Adrenal gland (tissue), 12 donors: ENCODE data around the gene CELF2. TPM values are rescaled to one million over a fixed set of nuclear protein-coding genes. Genes with fewer than 3 reads are reported as not detected.

Source experiments
- DNase-seq, 7 donors: peaks; one replicate each; pipeline ENCODE4 v3.0.0-alpha.2; 2019 to 2020
- H3K27ac ChIP-seq, 5 donors: fragments of 200-600 bp; sonication (generic) in 4 of 5; 1 replicate in 3 of 5; 2 replicates in 2 of 5; pipeline versions ENCODE4 v1.5.1 to v1.8.0; 2016 to 2020; ENCODE audit warnings: mild to moderate bottlenecking in 1 of 5
- H3K27me3 ChIP-seq: fragments of 200-600 bp; 2 replicates; pipeline ENCODE4 v1.8.0; 2021
- H3K36me3 ChIP-seq, 2 donors: fragments of 200-600 bp; replicated peaks in 1 of 2; 1 replicate in 1 of 2; 2 replicates in 1 of 2; pipeline versions ENCODE4 v1.5.1 to v1.8.0; 2018 to 2022
- H3K4me1 ChIP-seq, 2 donors: fragments of 200-600 bp; replicated peaks in 1 of 2; 1 replicate in 1 of 2; 2 replicates in 1 of 2; pipeline versions ENCODE4 v1.5.1 to v1.8.0; 2018 to 2021
- H3K4me3 ChIP-seq, 4 donors: fragments of 200-600 bp; sonication (generic) in 3 of 4; one replicate each; pipeline ENCODE4 v1.5.1; 2016 to 2018
- H3K9me3 ChIP-seq, 3 donors: fragments of 200-600 bp; sonication (generic) in 1 of 3; replicated peaks in 1 of 3; 1 replicate in 2 of 3; 2 replicates in 1 of 3; pipeline versions ENCODE4 v1.5.1 to v1.8.0; 2016 to 2021
- CTCF ChIP-seq, 6 experiments: fragments of 450-650 bp in 4 of 6; fragments of 200-600 bp in 2 of 6; sonication (generic) in 1 of 6; IDR thresholded peaks; 1 replicate in 5 of 6; 2 replicates in 1 of 6; pipeline versions ENCODE4 v1.5.1 to v1.8.0; 2016 to 2021; ENCODE audit warnings: antibody characterized with exemption in 6 of 6, mild to moderate bottlenecking in 2 of 6, moderate library complexity in 1 of 6
- POLR2A ChIP-seq, 2 donors: fragments of 450-650 bp; IDR thresholded peaks; one replicate each; pipeline ENCODE4 v1.6.1; 2017; ENCODE audit warnings: antibody characterized with exemption in 2 of 2, mild to moderate bottlenecking in 2 of 2, moderate library complexity in 1 of 2
- WGBS, 4 donors: extraction: QIAGEN DNeasy Blood & Tissue Kit in 2 of 4; methylation state at CpG; one replicate each; pipeline versions ENCODE4 v1.1.5 to v1.1.7; 2013 to 2017; 5-methylcytosine and 5-hydroxymethylcytosine counted together
- intact Hi-C, 2 donors: fragments of 100-400 bp; cut with DNase I; formaldehyde crosslinking; loops; one replicate each; pipeline versions ENCODE4 v1.14.1 to v1.15.0; 2022 to 2023
- polyA plus RNA-seq, 3 donors: library from polyadenylated mRNA; stranded (reverse); fragments of 200-250 nt in 2 of 3; fragments of 350-450 nt in 1 of 3; fragmentation: Illumina TruSeq in 1 of 3; extraction: RNeasy Lipid Tissue Mini Kit (QIAGEN cat#74804) in 1 of 3; gene quantifications; one replicate each; pipeline ENCODE4 v1.2.3, GENCODE V29; 2013 to 2014
- total RNA-seq, 9 donors: library from RNA; depleted of rRNA in 4 of 9; stranded (reverse); fragments of >200 nt in 4 of 9; fragments of 120-200 nt in 1 of 9; fragmentation: NEBNext Ultra II Directional in 1 of 9; extraction: Animal tissue kit (Norgen Biotek cat#: 25700) in 1 of 9; gene quantifications; one replicate each; pipeline versions ENCODE4 v1.1.0 to v1.2.4, GENCODE V29; 2013 to 2023
- donor health status: healthy with polysubstance abuse.
- donor health status: Bipolar disorder and iron deficiency.
- donor health status: DM: yes; HTN: yes; CAD: no.
- donor health status: DM: no; HTN: no; CAD: no.
- donor health status: DM: no; HTN: no; CAD: no.
- donor health status: DM: yes; HTN: yes; CAD: no.

Gene CELF2
- total and polyA plus RNA-seq, 12 donors, result 2.7 to 26.0 (median 10.3) TPM

DNA sequence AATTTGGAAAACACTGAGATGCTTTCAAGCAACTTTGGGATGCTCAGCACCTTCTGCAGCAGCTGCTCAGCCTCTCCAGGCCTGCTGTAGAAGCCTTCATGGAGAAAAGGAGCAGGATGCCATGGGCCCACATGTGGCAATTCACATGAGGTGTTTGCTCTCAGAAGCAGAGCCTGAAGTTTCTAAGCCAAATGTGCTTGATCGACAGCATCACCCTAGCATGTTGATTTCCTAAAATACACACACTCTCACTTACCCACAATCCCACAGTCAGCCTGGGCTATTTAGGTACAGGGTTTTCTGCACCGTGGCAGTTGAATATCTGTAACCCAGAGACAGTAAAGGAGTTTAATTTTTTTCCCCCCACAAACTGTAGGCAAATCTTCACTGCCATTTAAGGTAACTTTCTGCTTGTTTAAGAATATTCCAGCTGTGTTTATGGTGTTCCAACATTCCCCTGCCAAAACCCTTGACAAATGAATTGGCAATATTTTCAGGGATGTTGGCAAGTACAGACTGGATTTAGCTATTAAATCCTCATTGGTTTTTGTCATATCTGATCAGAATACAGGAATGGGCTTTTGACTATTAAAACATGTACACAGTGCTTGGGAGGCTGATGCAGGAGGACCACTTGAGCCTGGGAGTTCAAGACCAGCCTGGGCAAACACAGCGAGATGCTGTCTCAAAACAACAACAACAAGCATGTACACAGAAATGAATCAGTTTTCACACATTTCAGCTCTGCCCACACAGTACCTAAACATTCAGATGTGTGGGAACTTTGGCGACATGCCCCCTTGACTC is 244.2 kb downstream of the CELF2 start:
- intact Hi-C loops, result no loop called here
- H3K27ac ChIP-seq, result no peak overlapping the region
- 79 to 89% (median 85%) methylated on average over 4 of the region's 4 CpGs for WGBS, 4 donors
- TF ChIP-seq CTCF (IDR thresholded peaks at IDR 0.05), result no peak
- TF ChIP-seq POLR2A (IDR thresholded peaks at IDR 0.05), result no peak
- H3K9me3 ChIP-seq, result no peaks in the 10 kb centered on the region
- no peak overlapping the region for H3K4me3 ChIP-seq
- no peaks in the 10 kb centered on the region for H3K27me3 ChIP-seq
- no peaks in the 10 kb centered on the region for H3K4me1 ChIP-seq
- no peak for DNase-seq
- no peaks in the 10 kb centered on the region for H3K36me3 ChIP-seq

DNA sequence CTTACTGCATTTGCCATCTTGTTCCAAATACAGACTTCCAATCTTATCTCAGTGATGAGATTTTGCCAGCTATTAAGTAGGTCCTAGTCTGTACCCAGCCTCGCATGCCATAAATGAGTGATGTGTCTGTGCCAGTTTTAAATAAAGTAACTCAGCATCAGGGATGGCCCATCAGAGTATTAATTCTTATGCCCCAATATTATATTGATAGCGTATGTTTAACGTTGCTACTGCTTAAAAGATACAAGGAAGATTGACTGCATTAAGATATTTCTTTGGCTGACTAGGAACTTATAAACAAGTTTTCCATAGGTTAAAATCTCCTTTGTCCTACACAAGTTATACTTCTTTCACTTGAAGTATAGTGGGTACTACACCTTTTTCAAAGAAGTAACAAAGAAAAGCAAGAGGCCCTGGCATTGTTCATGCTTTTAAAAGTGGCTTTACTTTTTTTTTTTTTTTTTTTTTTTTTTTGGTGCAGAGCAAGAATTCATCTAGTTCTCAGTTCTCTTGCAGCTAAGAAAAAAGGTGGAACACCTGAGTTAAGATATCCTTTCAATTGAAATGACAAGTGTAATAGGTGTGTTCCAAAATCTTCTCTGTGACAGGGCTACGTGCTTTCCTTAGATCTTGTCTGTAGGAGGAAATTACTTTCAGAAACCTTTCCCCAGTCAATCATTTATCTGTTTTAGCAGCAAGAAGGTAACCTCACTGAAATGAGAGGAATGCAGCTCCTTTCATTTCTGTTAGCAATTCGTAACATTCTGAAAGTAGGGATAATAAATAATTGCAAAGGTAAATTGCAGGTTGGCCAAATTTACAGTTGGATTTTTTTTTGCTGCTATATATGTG is 245.0 kb downstream of the CELF2 start:
- Histone ChIP-seq H3K27me3 (no peaks in the 10 kb centered on the region), H3K36me3 (no peaks in the 10 kb centered on the region), H3K27ac (no peak overlapping the region), H3K9me3 (no peaks in the 10 kb centered on the region), H3K4me3 (no peak overlapping the region), H3K4me1 (no peaks in the 10 kb centered on the region)
- no peak for DNase-seq
- TF ChIP-seq POLR2A (IDR thresholded peaks at IDR 0.05), result no peak
- no peak for TF ChIP-seq CTCF (IDR thresholded peaks at IDR 0.05)
- intact Hi-C loops, result no loop called here
- 83 to 90% (median 86%) methylated on average over 5 of the region's 5 CpGs for WGBS, 4 donors

GRCh38 chr10:11263767-11264166 is 246.1 kb downstream of the CELF2 start:
- no peak for TF ChIP-seq CTCF (IDR thresholded peaks at IDR 0.05)
- TF ChIP-seq POLR2A (IDR thresholded peaks at IDR 0.05), result no peak
- H3K4me3 ChIP-seq, result no peak overlapping the region
- WGBS, 4 donors, result 70 to 82% (median 75%) methylated on average over 3 of the region's 3 CpGs
- no peaks in the 10 kb centered on the region for H3K36me3 ChIP-seq
- H3K9me3 ChIP-seq, result no peaks in the 10 kb centered on the region
- H3K27ac ChIP-seq, result no peak overlapping the region
- H3K4me1 ChIP-seq, result no peaks in the 10 kb centered on the region
- intact Hi-C loops, result no loop called here
- H3K27me3 ChIP-seq, result no peaks in the 10 kb centered on the region
- DNase-seq, result no peak

GRCh38 chr10:11264296-11265048 is 246.8 kb downstream of the CELF2 start:
- intact Hi-C loops, result no loop called here
- no peaks in the 10 kb centered on the region for H3K4me1 ChIP-seq
- no peaks in the 10 kb centered on the region for H3K36me3 ChIP-seq
- no peaks in the 10 kb centered on the region for H3K9me3 ChIP-seq
- no peak overlapping the region for H3K27ac ChIP-seq
- TF ChIP-seq POLR2A (IDR thresholded peaks at IDR 0.05), result no peak
- TF ChIP-seq CTCF (IDR thresholded peaks at IDR 0.05), result no peak
- WGBS, 4 donors, result 79 to 85% (median 83%) methylated on average over 6 of the region's 6 CpGs
- H3K4me3 ChIP-seq, result no peak overlapping the region
- no peaks in the 10 kb centered on the region for H3K27me3 ChIP-seq
- DNase-seq, result no peak
